ENCODE measurements around the gene PCDH10.

The PCDH10 gene

GRCh38 chr4:133156096-133156495 is 7.0 kb downstream of the PCDH10 start:
- H3K4me3 ChIP-seq (ENCODE audit: low read depth, low read length), result no peak overlapping the region
- no peak for TF ChIP-seq CTCF (IDR thresholded peaks at IDR 0.05; ENCODE audit: borderline replicate concordance, insufficient read depth, low read depth, low read length)

- no peak overlapping the region for H3K4me3 ChIP-seq (ENCODE audit: low read depth, low read length)
- TF ChIP-seq CTCF (IDR thresholded peaks at IDR 0.05; ENCODE audit: borderline replicate concordance, insufficient read depth, low read depth, low read length), result no peak
These were observed 7.5 kb downstream of the PCDH10 start for GRCh38 chr4:133156556-133156955.

- no peak for TF ChIP-seq CTCF (IDR thresholded peaks at IDR 0.05; ENCODE audit: borderline replicate concordance, insufficient read depth, low read depth, low read length)
These were observed 8.5 kb downstream of the PCDH10 start for GRCh38 chr4:133157460-133158160.

GRCh38 chr4:133160853-133161252 is 11.8 kb downstream of the PCDH10 start:
- no peak overlapping the region for H3K4me3 ChIP-seq (ENCODE audit: low read depth, low read length)
- no peak for TF ChIP-seq CTCF (IDR thresholded peaks at IDR 0.05; ENCODE audit: borderline replicate concordance, insufficient read depth, low read depth, low read length)

More at GRCh38 chr4:133157460-133158160, 8.5 kb downstream of the PCDH10 start:
- H3K4me3 ChIP-seq (ENCODE audit: low read depth, low read length), result no peak overlapping the region

- no peak overlapping the region for H3K4me3 ChIP-seq (ENCODE audit: low read depth, low read length)
- TF ChIP-seq CTCF (IDR thresholded peaks at IDR 0.05; ENCODE audit: borderline replicate concordance, insufficient read depth, low read depth, low read length), result no peak
These were observed 12.6 kb downstream of the PCDH10 start for GRCh38 chr4:133161570-133162295.

GRCh38 chr4:133162941-133163340 is 13.8 kb downstream of the PCDH10 start:
- no peak overlapping the region for H3K4me3 ChIP-seq (ENCODE audit: low read depth, low read length)
- TF ChIP-seq CTCF (IDR thresholded peaks at IDR 0.05; ENCODE audit: borderline replicate concordance, insufficient read depth, low read depth, low read length), result no peak

- TF ChIP-seq CTCF (IDR thresholded peaks at IDR 0.05; ENCODE audit: borderline replicate concordance, insufficient read depth, low read depth, low read length), result no peak
These were observed 29.9 kb downstream of the PCDH10 start for GRCh38 chr4:133178956-133179355.

More at GRCh38 chr4:133178956-133179355, 29.9 kb downstream of the PCDH10 start:
- H3K4me3 ChIP-seq (ENCODE audit: low read depth, low read length), result no peak overlapping the region
